Spleen (tissue), 13 donors: ENCODE data around the gene BYSL. TPM values are rescaled to one million over a fixed set of nuclear protein-coding genes. Genes with fewer than 3 reads are reported as not detected.

Experiments used
- DNase-seq: peaks from one replicate; pipeline ENCODE4 v3.0.0-alpha.2; 2020
- H3K27ac ChIP-seq, 8 donors: fragments of 200-600 bp; sonication (generic) in 7 of 8; 1 replicate in 4 of 8; 2 replicates in 4 of 8; pipeline versions ENCODE4 v1.5.0 to v1.8.0; 2016 to 2021; ENCODE audit warnings: inconsistent platforms in 4 of 8, mild to moderate bottlenecking in 4 of 8, moderate library complexity in 1 of 8
- H3K27me3 ChIP-seq, 7 donors: fragments of 200-600 bp; sonication (generic) in 6 of 7; replicated peaks in 1 of 7; 1 replicate in 4 of 7; 2 replicates in 3 of 7; pipeline versions ENCODE4 v1.5.0 to v1.8.0; 2016 to 2021; ENCODE audit warnings: inconsistent platforms in 3 of 7, mild to moderate bottlenecking in 1 of 7
- H3K36me3 ChIP-seq, 6 donors: fragments of 200-600 bp; sonication (generic) in 5 of 6; 1 replicate in 4 of 6; 2 replicates in 2 of 6; pipeline versions ENCODE4 v1.5.0 to v1.8.0; 2016 to 2021; ENCODE audit warnings: inconsistent platforms in 2 of 6
- H3K4me1 ChIP-seq, 6 donors: fragments of 200-600 bp; sonication (generic) in 5 of 6; 1 replicate in 3 of 6; 2 replicates in 3 of 6; pipeline versions ENCODE4 v1.5.0 to v1.8.0; 2016 to 2021; ENCODE audit warnings: inconsistent platforms in 3 of 6
- H3K4me3 ChIP-seq, 8 donors: fragments of 200-600 bp; sonication (generic) in 7 of 8; 1 replicate in 4 of 8; 2 replicates in 4 of 8; pipeline versions ENCODE4 v1.5.0 to v1.8.0; 2016 to 2021; ENCODE audit warnings: inconsistent platforms in 4 of 8, mild to moderate bottlenecking in 4 of 8, moderate library complexity in 2 of 8
- H3K9me3 ChIP-seq, 8 donors: fragments of 200-600 bp; sonication (generic) in 7 of 8; 1 replicate in 4 of 8; 2 replicates in 4 of 8; pipeline versions ENCODE4 v1.5.0 to v1.8.0; 2016 to 2021; ENCODE audit warnings: inconsistent platforms in 4 of 8
- POLR2A ChIP-seq, 3 donors: fragments of 450-650 bp; IDR thresholded peaks; one replicate each; pipeline ENCODE4 v1.5.1; 2017; ENCODE audit warnings: antibody characterized with exemption in 3 of 3, mild to moderate bottlenecking in 1 of 3
- POLR2AphosphoS5 ChIP-seq, 3 donors: sonication (generic); formaldehyde crosslinking; IDR thresholded peaks; one replicate each; pipeline ENCODE4 v1.5.1; 2017; ENCODE audit warnings: antibody characterized with exemption in 3 of 3
- WGBS, 5 donors: extraction: QIAGEN DNeasy Blood & Tissue Kit in 3 of 5; methylation state at CpG; one replicate each; pipeline versions ENCODE4 v1.1.5 to v1.1.7; 2013 to 2018; 5-methylcytosine and 5-hydroxymethylcytosine counted together
- intact Hi-C: fragments of 100-400 bp; cut with DNase I; formaldehyde crosslinking; loops from one replicate; pipeline ENCODE4 v1.15.0; 2023; ENCODE audit warnings: low total_unique reads
- long read RNA-seq, 2 donors: transcript quantifications; one replicate each; lab custom pipeline, GENCODE V29; 2026
- polyA plus RNA-seq, 3 donors: library from polyadenylated mRNA; stranded (reverse); fragments of 200-250 nt; gene quantifications; one replicate each; pipeline ENCODE4 v1.2.1, GENCODE V29; 2013
- total RNA-seq, 7 donors: library from RNA; depleted of rRNA in 3 of 7; stranded (reverse); fragments of >200 nt in 3 of 7; fragmentation: NEBNext Ultra II Directional in 4 of 7; extraction: Animal tissue kit (Norgen Biotek cat#: 25700) in 4 of 7; gene quantifications; one replicate each; pipeline versions ENCODE4 v1.1.0 to v1.2.1, GENCODE V29; 2016 to 2021
- TF ChIP-seq, protein P1 (sequence below), 11 experiments: fragments of 200-600 bp in 7 of 11; fragments of 450-650 bp in 4 of 11; sonication (generic) in 4 of 11; IDR thresholded peaks in 8 of 11; conservative IDR thresholded peaks in 3 of 11; 1 replicate in 7 of 11; 2 replicates in 4 of 11; pipeline versions ENCODE4 v1.4.0 to v1.8.0; 2016 to 2021; ENCODE audit warnings: antibody characterized with exemption in 11 of 11, inconsistent platforms in 4 of 11, mild to moderate bottlenecking in 1 of 11
- donor health status: healthy with polysubstance abuse.
- donor health status: DM: no; HTN: no; CAD: no; lungs with moderate emphysema.
- donor health status: DM: no; HTN: no; CAD: no.
- donor health status: Bipolar disorder and iron deficiency.
- donor health status: healthy.
- donor health status: DM: no; HTN: no; CAD: no.
- donor health status: DM: yes; HTN: yes; CAD: no.

Gene BYSL, protein sequence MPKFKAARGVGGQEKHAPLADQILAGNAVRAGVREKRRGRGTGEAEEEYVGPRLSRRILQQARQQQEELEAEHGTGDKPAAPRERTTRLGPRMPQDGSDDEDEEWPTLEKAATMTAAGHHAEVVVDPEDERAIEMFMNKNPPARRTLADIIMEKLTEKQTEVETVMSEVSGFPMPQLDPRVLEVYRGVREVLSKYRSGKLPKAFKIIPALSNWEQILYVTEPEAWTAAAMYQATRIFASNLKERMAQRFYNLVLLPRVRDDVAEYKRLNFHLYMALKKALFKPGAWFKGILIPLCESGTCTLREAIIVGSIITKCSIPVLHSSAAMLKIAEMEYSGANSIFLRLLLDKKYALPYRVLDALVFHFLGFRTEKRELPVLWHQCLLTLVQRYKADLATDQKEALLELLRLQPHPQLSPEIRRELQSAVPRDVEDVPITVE
- 10 to 100 TPM in 4 of 7 donors, 1 to 10 TPM in 3; 5.9 to 19.7 (median 11.3) TPM for total RNA-seq
- polyA plus RNA-seq: 10 to 100 TPM in 1 of 3 donors, 1 to 10 TPM in 2; 7.6 to 11.5 (median 8.8) TPM
- long read RNA-seq, donor 1, partial matches to known transcripts: 0 of 5 reads
- long read RNA-seq, donor 1, other reads (novel, unspliced or antisense): 0 of 5 reads
- long read RNA-seq, donor 2, transcript BYSL-201 (7 exons, 2,029 nt): major isoform, 7 of 14 reads
- long read RNA-seq, donor 2, partial matches to known transcripts: 6 of 14 reads
- long read RNA-seq, donor 2, other reads (novel, unspliced or antisense): 0 of 14 reads

DNA sequence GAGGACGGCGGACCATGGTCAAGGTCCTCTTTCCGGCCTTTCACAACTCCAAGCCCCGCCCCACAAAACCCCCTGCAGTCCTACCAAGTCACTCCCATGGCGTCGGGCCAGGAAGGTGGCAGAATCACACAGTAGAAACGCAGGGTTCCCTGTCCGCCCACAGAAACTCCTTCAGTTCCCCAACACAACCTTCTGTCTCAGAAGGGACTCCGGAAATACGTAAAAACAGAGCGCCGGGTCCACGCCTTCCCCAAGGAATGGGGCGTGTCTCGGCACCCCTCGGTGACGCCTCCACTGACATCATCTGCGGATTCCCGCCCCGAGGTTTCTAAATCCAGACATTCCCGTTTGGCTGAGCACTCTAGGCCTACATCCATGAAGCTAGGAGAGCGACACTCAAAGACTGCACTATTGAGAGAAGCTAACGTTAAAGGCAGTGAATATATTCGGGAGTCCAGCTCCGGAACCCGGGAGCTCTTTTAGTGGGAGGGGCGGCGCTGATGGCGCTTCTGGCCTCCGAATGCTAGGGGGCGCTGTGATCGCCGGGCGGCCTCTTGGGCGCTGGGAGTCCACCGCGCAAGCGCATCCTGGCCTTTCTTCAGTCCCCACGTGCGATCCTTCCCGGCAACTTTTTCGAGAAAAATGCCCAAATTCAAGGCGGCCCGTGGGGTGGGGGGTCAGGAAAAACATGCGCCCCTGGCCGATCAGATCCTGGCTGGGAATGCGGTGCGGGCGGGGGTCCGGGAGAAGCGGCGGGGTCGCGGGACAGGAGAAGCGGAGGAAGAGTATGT lies at the start of gene BYSL, which contains the start of gene MED20:
BYSL (plus strand) TSS at position 579 of the 791 bp plus-strand sequence; CDS start at position 643, 64 bp downstream.
MED20 (minus strand) TSS at position 219 of the 791 bp plus-strand sequence; CDS start at position 98, 121 bp downstream.
- WGBS, 5 donors: 0 to 1% (median 0%) methylated on average over 44 to 55 of the region's 55 CpGs
- peak; percentile 97 for DNase-seq
- H3K27ac ChIP-seq: peak within 1 kb of the TSS; percentile 93 to 100 (median 98)
- no peaks in the 10 kb centered on the region for H3K9me3 ChIP-seq
- TF ChIP-seq, protein P1, sequence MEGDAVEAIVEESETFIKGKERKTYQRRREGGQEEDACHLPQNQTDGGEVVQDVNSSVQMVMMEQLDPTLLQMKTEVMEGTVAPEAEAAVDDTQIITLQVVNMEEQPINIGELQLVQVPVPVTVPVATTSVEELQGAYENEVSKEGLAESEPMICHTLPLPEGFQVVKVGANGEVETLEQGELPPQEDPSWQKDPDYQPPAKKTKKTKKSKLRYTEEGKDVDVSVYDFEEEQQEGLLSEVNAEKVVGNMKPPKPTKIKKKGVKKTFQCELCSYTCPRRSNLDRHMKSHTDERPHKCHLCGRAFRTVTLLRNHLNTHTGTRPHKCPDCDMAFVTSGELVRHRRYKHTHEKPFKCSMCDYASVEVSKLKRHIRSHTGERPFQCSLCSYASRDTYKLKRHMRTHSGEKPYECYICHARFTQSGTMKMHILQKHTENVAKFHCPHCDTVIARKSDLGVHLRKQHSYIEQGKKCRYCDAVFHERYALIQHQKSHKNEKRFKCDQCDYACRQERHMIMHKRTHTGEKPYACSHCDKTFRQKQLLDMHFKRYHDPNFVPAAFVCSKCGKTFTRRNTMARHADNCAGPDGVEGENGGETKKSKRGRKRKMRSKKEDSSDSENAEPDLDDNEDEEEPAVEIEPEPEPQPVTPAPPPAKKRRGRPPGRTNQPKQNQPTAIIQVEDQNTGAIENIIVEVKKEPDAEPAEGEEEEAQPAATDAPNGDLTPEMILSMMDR (IDR thresholded peaks at IDR 0.05 in 8 of 11, conservative IDR thresholded peaks at IDR 0.05 in 3 of 11): peak; percentile 97 to 100 (median 99)
- TF ChIP-seq POLR2A (IDR thresholded peaks at IDR 0.05): peak; percentile 49 to 81 (median 56)
- TF ChIP-seq POLR2AphosphoS5 (IDR thresholded peaks at IDR 0.05): peak; percentile 88 to 93 (median 91)
- H3K27me3 ChIP-seq: no peaks in the 10 kb centered on the region
- H3K4me1 ChIP-seq: peaks cover 25 to 80% (median 49%) of the 10 kb centered on the region in 6 donors
- intact Hi-C loops: no loop called here
- H3K36me3 ChIP-seq: peaks cover 0 to 34% (median 10%) of the 10 kb centered on the region in 6 donors
- H3K4me3 ChIP-seq: peak within 1 kb of the TSS; percentile 60 to 89 (median 81)

DNA sequence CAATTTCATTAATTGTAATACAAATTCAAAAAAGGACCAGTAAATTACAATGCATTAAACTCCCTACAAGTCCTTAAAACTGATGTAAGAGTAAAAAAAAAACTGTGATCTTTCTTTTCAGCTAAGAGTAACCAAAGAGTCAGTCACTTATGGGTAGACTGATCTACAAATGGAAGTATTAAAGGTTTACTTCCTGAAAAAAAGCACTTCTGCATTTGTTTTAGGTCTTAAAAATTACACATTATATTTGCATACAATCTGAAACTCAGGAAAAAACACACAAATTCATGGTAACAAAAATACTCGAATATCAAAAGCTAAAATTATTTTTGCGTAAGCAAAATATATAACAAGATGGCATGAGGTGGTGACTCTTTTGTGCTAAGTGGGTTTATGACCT lies 49.6 kb upstream of the BYSL start:
- DNase-seq: no peak
- Histone ChIP-seq H3K27ac (peak overlapping the region in 3 of 8 donors; percentile 13 to 49 (median 43)), H3K36me3 (peaks cover 0 to 10% (median 0%) of the 10 kb centered on the region in 6 donors), H3K4me1 (peaks cover 0 to 22% (median 2%) of the 10 kb centered on the region in 6 donors), H3K4me3 (no peak overlapping the region), H3K9me3 (no peaks in the 10 kb centered on the region), H3K27me3 (no peaks in the 10 kb centered on the region)
- TF ChIP-seq POLR2A (IDR thresholded peaks at IDR 0.05) (no peak), POLR2AphosphoS5 (IDR thresholded peaks at IDR 0.05) (no peak)
- TF ChIP-seq, protein P1 (IDR thresholded peaks at IDR 0.05 in 8 of 11, conservative IDR thresholded peaks at IDR 0.05 in 3 of 11): no peak
- 80 to 83% (median 82%) methylated on average over 2 of the region's 2 CpGs for WGBS, 5 donors
- intact Hi-C loops: no loop called here

DNA sequence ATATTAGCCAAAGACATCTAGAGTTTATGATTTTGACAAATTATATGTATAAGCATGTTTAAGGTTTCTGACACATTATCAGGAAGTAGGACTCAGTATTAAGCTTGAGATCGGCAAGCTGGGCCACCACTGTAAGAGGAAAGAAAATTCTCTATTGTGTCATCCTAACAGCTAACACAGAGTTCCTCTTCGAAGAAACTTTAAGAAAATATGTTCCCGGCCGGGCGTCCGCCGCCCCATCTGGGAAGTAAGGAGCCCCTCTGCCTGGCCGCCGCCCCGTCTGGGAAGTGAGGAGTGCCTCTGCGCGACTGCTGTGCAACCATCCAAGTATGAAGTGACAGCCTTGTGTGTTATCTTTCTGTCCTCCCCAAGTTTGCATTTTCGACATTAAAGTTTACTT lies 49.2 kb upstream of the BYSL start:
- DNase-seq: peak; percentile 72
- Histone ChIP-seq H3K36me3 (peaks cover 0 to 10% (median 0%) of the 10 kb centered on the region in 6 donors), H3K4me3 (no peak overlapping the region), H3K27ac (peak overlapping the region in 3 of 8 donors; percentile 13 to 49 (median 43)), H3K4me1 (peaks cover 0 to 22% (median 2%) of the 10 kb centered on the region in 6 donors), H3K27me3 (no peaks in the 10 kb centered on the region), H3K9me3 (no peaks in the 10 kb centered on the region)
- TF ChIP-seq POLR2AphosphoS5 (IDR thresholded peaks at IDR 0.05) (no peak), POLR2A (IDR thresholded peaks at IDR 0.05) (no peak)
- TF ChIP-seq, protein P1 (IDR thresholded peaks at IDR 0.05 in 8 of 11, conservative IDR thresholded peaks at IDR 0.05 in 3 of 11): no peak
- intact Hi-C loops: no loop called here
- WGBS, 5 donors: 63 to 91% (median 75%) methylated on average over 13 of the region's 13 CpGs
